Spleen (tissue), 7 donors: ENCODE data around the gene ASAP2.

Experiments used
- POLR2A ChIP-seq, 3 donors: fragments of 450-650 bp; IDR thresholded peaks; one replicate each; pipeline ENCODE4 v1.5.1; 2017; ENCODE audit warnings: antibody characterized with exemption in 3 of 3, mild to moderate bottlenecking in 1 of 3
- POLR2AphosphoS5 ChIP-seq, 3 donors: sonication (generic); formaldehyde crosslinking; IDR thresholded peaks; one replicate each; pipeline ENCODE4 v1.5.1; 2017; ENCODE audit warnings: antibody characterized with exemption in 3 of 3
- TF ChIP-seq, protein P1 (sequence below), 11 experiments: fragments of 200-600 bp in 7 of 11; fragments of 450-650 bp in 4 of 11; sonication (generic) in 4 of 11; IDR thresholded peaks in 8 of 11; conservative IDR thresholded peaks in 3 of 11; 1 replicate in 7 of 11; 2 replicates in 4 of 11; pipeline versions ENCODE4 v1.4.0 to v1.8.0; 2016 to 2021; ENCODE audit warnings: antibody characterized with exemption in 11 of 11, inconsistent platforms in 4 of 11, mild to moderate bottlenecking in 1 of 11
- donor health status: DM: no; HTN: no; CAD: no; lungs with moderate emphysema.
- donor health status: DM: no; HTN: no; CAD: no.
- donor health status: DM: no; HTN: no; CAD: no.

DNA sequence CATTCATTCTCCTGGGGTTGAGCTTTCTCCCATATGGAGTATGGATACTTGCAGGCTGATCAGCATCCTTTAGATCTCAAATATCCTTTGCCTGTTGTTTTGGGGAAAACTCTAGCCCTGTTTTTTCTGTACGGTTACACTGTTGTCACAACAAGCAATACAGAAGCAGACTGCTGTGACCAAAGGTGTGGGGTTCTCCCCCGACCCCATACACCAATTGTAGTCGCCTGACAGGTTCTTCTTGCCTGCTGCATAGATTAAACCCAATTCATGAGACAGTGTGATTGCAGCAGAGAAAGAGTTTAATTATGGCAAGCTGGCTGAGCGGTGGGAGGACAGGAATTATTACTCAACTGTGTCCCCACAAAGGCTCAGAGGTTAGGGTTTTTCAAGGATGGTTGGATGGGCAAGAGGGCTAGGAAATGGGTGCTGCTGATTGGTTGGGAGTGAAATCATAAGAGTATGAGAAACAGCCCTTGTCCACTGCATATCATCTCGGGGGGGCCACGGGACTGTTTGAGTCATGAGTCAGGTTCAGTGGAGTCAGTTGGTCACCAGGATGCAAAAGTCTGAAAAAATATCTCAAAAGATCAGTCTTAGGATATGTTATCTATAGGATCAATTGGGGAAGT is 176.1 kb downstream of the ASAP2 start:
- TF ChIP-seq POLR2AphosphoS5 (IDR thresholded peaks at IDR 0.05), result no peak
- TF ChIP-seq POLR2A (IDR thresholded peaks at IDR 0.05), result no peak
- TF ChIP-seq, protein P1, sequence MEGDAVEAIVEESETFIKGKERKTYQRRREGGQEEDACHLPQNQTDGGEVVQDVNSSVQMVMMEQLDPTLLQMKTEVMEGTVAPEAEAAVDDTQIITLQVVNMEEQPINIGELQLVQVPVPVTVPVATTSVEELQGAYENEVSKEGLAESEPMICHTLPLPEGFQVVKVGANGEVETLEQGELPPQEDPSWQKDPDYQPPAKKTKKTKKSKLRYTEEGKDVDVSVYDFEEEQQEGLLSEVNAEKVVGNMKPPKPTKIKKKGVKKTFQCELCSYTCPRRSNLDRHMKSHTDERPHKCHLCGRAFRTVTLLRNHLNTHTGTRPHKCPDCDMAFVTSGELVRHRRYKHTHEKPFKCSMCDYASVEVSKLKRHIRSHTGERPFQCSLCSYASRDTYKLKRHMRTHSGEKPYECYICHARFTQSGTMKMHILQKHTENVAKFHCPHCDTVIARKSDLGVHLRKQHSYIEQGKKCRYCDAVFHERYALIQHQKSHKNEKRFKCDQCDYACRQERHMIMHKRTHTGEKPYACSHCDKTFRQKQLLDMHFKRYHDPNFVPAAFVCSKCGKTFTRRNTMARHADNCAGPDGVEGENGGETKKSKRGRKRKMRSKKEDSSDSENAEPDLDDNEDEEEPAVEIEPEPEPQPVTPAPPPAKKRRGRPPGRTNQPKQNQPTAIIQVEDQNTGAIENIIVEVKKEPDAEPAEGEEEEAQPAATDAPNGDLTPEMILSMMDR (IDR thresholded peaks at IDR 0.05 in 8 of 11, conservative IDR thresholded peaks at IDR 0.05 in 3 of 11), result no peak
